GM21526 (cell line): ENCODE data around the gene GP1BB.

Source experiments
- ATAC-seq: cut with Tn5 transposase; IDR thresholded peaks from one replicate; pipeline ENCODE4 v1.9.1; 2021; ENCODE audit warnings: moderate library complexity; ENCODE audit not compliant: unreplicated experiment, low FRiP score

GP1BB gene

DNA sequence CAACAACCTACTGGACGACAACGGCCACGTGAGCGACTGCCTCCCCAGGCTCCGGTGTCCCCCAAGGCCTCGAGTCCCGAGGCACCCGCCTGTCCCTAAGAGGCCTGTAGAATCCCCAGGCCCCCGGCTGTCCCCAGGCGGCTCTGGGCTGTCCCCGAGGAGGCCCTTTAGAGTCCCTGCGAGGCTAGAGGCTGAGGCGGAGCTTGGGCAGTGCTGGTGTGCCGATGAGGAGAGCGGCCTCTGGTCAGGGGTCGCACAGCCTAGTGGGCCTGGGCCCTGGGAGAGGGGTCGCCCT, 40.9 kb downstream of the GP1BB start:
- ATAC-seq, result no peak

- no peak for ATAC-seq
Measured at GRCh38 chr22:19764636-19765476, 41.5 kb downstream of the GP1BB start.

GRCh38 chr22:19765477-19766239, 42.3 kb downstream of the GP1BB start:
- ATAC-seq, result no peak

- no peak for ATAC-seq
Measured at GRCh38 chr22:19766240-19766510, 42.8 kb downstream of the GP1BB start.

DNA sequence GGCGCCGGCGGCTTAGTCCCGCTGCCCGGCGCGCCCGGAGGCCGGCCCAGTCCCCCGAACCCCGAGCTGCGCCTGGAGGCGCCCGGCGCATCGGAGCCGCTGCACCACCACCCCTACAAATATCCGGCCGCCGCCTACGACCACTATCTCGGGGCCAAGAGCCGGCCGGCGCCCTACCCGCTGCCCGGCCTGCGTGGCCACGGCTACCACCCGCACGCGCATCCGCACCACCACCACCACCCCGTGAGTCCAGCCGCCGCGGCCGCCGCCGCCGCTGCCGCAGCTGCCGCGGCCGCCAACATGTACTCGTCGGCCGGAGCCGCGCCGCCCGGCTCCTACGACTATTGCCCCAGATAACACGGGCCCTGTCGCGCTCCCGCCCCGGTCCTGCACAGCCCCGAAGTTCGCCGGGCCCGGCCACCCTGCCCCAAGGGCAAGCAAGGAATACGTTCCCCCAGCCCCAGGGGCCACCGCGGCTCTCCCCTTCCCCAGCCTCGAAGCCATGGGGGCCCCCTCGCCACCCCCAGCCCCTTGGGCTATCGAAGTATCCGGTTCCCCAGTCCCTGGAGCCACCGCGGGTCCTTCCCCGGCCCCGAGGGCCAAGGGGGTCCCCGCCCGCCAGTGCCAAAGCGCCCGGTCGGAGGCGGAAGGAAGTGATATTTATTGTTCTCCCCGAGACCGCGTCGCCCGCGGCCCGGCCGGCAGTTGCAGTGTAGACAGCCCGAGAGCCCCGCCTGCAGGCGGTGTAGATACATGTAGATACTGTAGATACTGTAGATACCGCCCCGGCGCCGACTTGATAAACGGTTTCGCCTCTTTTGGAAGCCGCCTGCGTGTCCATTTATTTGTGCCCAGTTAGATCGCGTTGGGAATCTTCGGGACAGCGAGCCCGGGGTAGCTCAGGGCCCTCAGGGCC, 43.4 kb downstream of the GP1BB start:
- no peak for ATAC-seq

- ATAC-seq, result no peak
Measured at GRCh38 chr22:19767427-19768341, 44.3 kb downstream of the GP1BB start.

DNA sequence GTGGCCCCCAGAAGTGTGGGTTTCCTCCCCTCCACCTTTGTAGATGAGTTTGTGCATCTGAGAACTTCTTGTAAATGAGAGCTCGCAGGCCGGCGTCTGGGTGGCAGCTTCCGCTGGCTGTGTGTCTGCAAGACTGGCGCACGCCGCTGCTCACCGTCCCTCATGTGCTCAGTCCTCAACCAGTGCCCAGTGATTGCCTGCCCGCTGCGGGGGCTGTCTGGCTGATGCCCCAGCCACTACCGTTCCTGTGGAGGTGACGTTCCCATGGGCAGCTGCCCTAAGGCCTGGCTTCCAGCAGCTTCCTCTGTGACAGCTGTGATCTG, 46.0 kb downstream of the GP1BB start:
- ATAC-seq, result no peak

DNA sequence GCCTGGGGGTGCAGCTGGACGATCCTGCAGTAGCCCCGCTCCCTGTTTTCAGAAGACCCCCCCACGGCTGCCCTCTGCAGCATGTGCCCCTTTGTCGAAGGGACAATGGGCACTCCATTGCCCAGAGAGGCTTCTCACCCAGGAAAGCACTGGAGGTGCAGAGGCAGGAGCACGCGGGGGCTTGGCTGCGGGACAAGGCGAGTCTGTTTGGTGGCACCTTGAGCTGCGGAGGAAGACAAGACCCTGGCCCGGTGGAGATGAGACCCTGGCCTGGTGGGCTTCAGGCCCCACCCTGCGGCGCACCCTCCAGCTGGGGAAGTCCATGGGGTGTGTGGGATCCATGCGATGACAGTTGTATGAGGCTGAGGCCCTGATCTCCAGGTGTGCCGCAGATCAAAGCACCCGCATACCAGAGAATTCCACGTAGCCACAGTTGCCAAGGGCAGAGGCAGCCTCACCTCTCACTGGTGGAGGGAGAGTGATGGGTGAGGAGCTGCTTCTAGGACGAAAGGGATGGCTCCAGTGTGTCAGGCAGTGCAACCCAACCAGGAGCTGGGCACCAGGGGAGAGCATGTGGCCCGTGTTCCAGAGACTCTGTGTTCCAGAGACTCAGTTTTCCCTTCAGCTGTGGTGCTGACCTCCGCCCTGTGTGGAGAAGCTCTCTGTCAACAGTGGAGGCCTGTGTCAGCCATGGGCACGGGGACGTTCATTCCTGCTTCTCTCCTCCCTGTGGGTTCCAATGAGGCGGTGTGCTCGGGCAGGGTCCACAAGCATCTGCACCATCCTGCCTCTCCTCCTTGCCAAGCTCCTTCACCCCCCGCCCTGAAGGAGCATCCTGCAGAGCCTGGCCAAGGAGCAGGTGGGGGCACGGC, 47.2 kb downstream of the GP1BB start:
- ATAC-seq, result no peak

GRCh38 chr22:19772422-19772672, 49.0 kb downstream of the GP1BB start:
- ATAC-seq, result no peak

DNA sequence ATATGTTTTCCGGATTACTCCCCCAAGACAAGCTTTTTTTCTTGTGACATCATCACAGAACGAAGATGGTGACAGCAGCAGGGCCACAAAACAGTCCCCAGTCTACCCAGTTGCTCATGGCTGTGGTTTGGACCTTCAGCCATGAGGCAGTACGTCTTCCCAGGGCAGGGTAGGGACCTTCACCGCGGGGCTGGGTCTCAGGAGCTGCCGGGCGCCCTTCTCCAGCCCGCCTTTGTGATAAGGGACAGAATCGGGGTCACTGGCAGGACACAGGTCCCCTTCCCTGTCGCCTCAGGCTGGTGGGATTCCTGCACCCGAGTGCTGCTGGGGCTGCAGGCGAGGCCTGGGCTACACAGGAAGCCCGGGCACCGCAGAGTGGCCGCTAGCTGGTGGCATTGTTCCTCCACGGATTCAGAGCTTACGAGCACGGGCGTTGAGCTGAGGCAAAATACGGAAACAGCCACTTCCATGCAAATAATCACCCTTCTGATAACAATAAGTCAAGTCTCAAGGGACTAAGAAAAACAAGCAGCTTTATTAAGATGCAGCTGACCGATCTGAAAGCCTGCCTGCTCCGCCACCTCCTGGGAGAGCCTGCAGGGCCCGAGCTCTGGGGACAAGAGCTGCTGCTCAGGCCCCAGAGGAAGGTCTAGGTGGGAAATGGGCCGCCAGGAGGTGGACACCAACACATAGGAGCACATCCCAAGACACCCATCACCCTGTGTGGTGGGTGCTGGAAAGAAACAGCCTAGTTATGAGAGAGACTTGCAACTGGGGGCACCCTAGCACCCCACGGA, 49.5 kb downstream of the GP1BB start:
- no peak for ATAC-seq

DNA sequence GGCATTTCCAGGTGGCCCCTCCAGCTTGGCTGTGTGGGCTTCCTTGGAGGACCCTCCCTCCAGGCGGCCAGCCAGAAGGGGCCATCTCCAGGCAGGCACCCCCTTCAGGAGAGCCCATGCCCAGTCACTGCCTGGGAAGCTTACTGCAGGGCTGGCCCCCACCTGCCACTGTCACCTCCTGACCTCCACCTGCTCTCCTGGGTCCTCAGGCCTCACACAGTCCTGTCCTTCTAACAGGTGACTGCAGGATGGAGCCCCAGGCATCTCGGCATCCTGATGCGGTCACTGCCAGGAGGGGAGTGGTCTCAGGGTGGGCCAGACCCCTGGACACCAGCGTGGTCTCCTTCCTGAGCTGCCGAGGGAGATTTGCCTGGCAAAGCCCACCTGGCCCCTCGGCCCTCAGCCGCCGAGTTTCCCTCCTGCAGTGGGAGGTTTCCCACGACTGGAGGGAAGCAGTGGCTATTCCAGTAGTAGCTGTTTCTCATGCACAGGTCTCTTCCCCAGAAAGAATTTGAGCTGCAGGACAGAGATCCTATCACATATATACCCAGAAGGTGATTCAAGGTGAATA, 50.2 kb downstream of the GP1BB start:
- ATAC-seq, result no peak
